HK-2 (cell line): ENCODE results near the gene SEPTIN8.

Source experiments
- DNase-seq: peaks from one replicate; pipeline ENCODE4 v3.0.0-alpha.2; 2018; ENCODE audit not compliant: unreplicated experiment

The SEPTIN8 gene

GRCh38 chr5:132777209-132778069 lies at the start of gene SEPTIN8:
TSS of gene SEPTIN8 (minus strand) at chr5:132777239. CDS start at chr5:132777137, 102 bp downstream.
- peak; percentile 45 for DNase-seq

- DNase-seq, result no peak
These were observed 49.5 kb upstream of the SEPTIN8 start for GRCh38 chr5:132826424-132827082.

- no peak for DNase-seq
These were observed 48.9 kb upstream of the SEPTIN8 start for GRCh38 chr5:132825834-132826391.

- no peak for DNase-seq
These were observed 48.2 kb upstream of the SEPTIN8 start for GRCh38 chr5:132825033-132825833.

- DNase-seq, result no peak
These were observed 47.4 kb upstream of the SEPTIN8 start for GRCh38 chr5:132824426-132824825.

- DNase-seq, result no peak
These were observed 46.5 kb upstream of the SEPTIN8 start for GRCh38 chr5:132823481-132824050.

- no peak for DNase-seq
These were observed 45.8 kb upstream of the SEPTIN8 start for GRCh38 chr5:132822650-132823480.

GRCh38 chr5:132821791-132822190 lies 44.8 kb upstream of the SEPTIN8 start:
- DNase-seq, result no peak

- DNase-seq, result no peak
These were observed 44.3 kb upstream of the SEPTIN8 start for GRCh38 chr5:132821350-132821749.

GRCh38 chr5:132820162-132820754 lies 43.2 kb upstream of the SEPTIN8 start:
- peak; percentile 79 for DNase-seq

GRCh38 chr5:132819468-132819867 lies 42.4 kb upstream of the SEPTIN8 start:
- DNase-seq, result no peak

GRCh38 chr5:132817011-132817410 lies 40.0 kb upstream of the SEPTIN8 start:
- no peak for DNase-seq

GRCh38 chr5:132816554-132816953 lies 39.5 kb upstream of the SEPTIN8 start:
- no peak for DNase-seq

- DNase-seq, result no peak
These were observed 39.0 kb upstream of the SEPTIN8 start for GRCh38 chr5:132816083-132816482.

- DNase-seq, result no peak
These were observed 38.4 kb upstream of the SEPTIN8 start for GRCh38 chr5:132815454-132815853.

GRCh38 chr5:132814503-132815294 lies 37.7 kb upstream of the SEPTIN8 start:
- DNase-seq, result no peak

- DNase-seq, result no peak
These were observed 36.8 kb upstream of the SEPTIN8 start for GRCh38 chr5:132813599-132814502.
